ENCODE data around the gene SYT17. TPM values are rescaled to one million over a fixed set of nuclear protein-coding genes. Genes with fewer than 3 reads are reported as not detected.

The SYT17 gene
- total RNA-seq, 2 experiments from 2014 or later, result 6.2 to 10.3 TPM

GRCh38 chr16:19162085-19162484 lies 6.0 kb upstream of the SYT17 start:
- no TSS peak for BruUV-seq (replicated peaks)
- Histone ChIP-seq H3K4me3 (ENCODE audit: low read depth, low read length, poor library complexity, severe bottlenecking) (no peak overlapping the region), H3K4me1 (ENCODE audit: insufficient read depth, low read length, poor library complexity, severe bottlenecking) (no peaks in the 10 kb centered on the region), H3K79me2 (ENCODE audit: insufficient read depth, low read depth, low read length) (no peaks in the 10 kb centered on the region), H4K20me1 (ENCODE audit: insufficient read depth, low read length) (no peaks in the 10 kb centered on the region), H3K9me2 (ENCODE audit: insufficient read depth, low read length) (no peaks in the 10 kb centered on the region), H2AFZ (ENCODE audit: low read length) (no peak overlapping the region), H3K4me2 (ENCODE audit: low read length) (no peak overlapping the region), H3K27ac (ENCODE audit: low read depth, low read length, poor library complexity, severe bottlenecking) (no peak overlapping the region), H3K9me3 (ENCODE audit: low read length) (no peaks in the 10 kb centered on the region; the same call in 1 of the 2 replicates), H3K36me3 (ENCODE audit: insufficient read depth, low read length) (no peaks in the 10 kb centered on the region)
- ChIA-PET CTCF (ENCODE audit: unreplicated experiment) (no interaction called here), POLR2A (no interaction called here)
- intact Hi-C loops (cut with micrococcal nuclease; ENCODE audit: unreplicated experiment), result no loop called here
- TF ChIP-seq, protein P1, sequence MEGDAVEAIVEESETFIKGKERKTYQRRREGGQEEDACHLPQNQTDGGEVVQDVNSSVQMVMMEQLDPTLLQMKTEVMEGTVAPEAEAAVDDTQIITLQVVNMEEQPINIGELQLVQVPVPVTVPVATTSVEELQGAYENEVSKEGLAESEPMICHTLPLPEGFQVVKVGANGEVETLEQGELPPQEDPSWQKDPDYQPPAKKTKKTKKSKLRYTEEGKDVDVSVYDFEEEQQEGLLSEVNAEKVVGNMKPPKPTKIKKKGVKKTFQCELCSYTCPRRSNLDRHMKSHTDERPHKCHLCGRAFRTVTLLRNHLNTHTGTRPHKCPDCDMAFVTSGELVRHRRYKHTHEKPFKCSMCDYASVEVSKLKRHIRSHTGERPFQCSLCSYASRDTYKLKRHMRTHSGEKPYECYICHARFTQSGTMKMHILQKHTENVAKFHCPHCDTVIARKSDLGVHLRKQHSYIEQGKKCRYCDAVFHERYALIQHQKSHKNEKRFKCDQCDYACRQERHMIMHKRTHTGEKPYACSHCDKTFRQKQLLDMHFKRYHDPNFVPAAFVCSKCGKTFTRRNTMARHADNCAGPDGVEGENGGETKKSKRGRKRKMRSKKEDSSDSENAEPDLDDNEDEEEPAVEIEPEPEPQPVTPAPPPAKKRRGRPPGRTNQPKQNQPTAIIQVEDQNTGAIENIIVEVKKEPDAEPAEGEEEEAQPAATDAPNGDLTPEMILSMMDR (conservative IDR thresholded peaks at IDR 0.05; ENCODE audit: low read length), result no peak
- no peak for TF ChIP-seq EZH2phosphoT487 (IDR thresholded peaks at IDR 0.05; ENCODE audit: borderline replicate concordance, low read depth, low read length)
- DNase-seq (ENCODE audit: low spot score), result no peak

GRCh38 chr16:19163215-19163614 lies 4.8 kb upstream of the SYT17 start:
- TF ChIP-seq EZH2phosphoT487 (IDR thresholded peaks at IDR 0.05; ENCODE audit: borderline replicate concordance, low read depth, low read length), result no peak
- TF ChIP-seq, protein P1 (conservative IDR thresholded peaks at IDR 0.05; ENCODE audit: low read length), result no peak
- no peaks in the 10 kb centered on the region for H3K36me3 ChIP-seq (ENCODE audit: insufficient read depth, low read length)
- intact Hi-C loops (cut with micrococcal nuclease; ENCODE audit: unreplicated experiment), result no loop called here
- no peak overlapping the region for H2AFZ ChIP-seq (ENCODE audit: low read length)
- no TSS peak for BruUV-seq (replicated peaks)
- DNase-seq (ENCODE audit: low spot score), result no peak
- H3K27ac ChIP-seq (ENCODE audit: low read depth, low read length, poor library complexity, severe bottlenecking), result no peak overlapping the region
- no peaks in the 10 kb centered on the region; the same call in 1 of the 2 replicates for H3K9me3 ChIP-seq (ENCODE audit: low read length)
- H3K4me1 ChIP-seq (ENCODE audit: insufficient read depth, low read length, poor library complexity, severe bottlenecking), result no peaks in the 10 kb centered on the region
- no peak overlapping the region for H3K4me3 ChIP-seq (ENCODE audit: low read depth, low read length, poor library complexity, severe bottlenecking)
- CTCF ChIA-PET (ENCODE audit: unreplicated experiment), result no interaction called here
- H4K20me1 ChIP-seq (ENCODE audit: insufficient read depth, low read length), result no peaks in the 10 kb centered on the region
- POLR2A ChIA-PET, result interaction anchor here (0.6 kb wide), 1 partner anchor 58 kb away, joined by 3 read pairs; no protein-coding TSS in a partner anchor
- H3K79me2 ChIP-seq (ENCODE audit: insufficient read depth, low read depth, low read length), result no peaks in the 10 kb centered on the region
- no peak overlapping the region for H3K4me2 ChIP-seq (ENCODE audit: low read length)
- H3K9me2 ChIP-seq (ENCODE audit: insufficient read depth, low read length), result no peaks in the 10 kb centered on the region

GRCh38 chr16:19164285-19164684 lies 3.8 kb upstream of the SYT17 start:
- no peak for DNase-seq (ENCODE audit: low spot score)
- no peak for TF ChIP-seq EZH2phosphoT487 (IDR thresholded peaks at IDR 0.05; ENCODE audit: borderline replicate concordance, low read depth, low read length)
- TF ChIP-seq, protein P1 (conservative IDR thresholded peaks at IDR 0.05; ENCODE audit: low read length), result no peak
- no peaks in the 10 kb centered on the region for H4K20me1 ChIP-seq (ENCODE audit: insufficient read depth, low read length)
- H3K4me1 ChIP-seq (ENCODE audit: insufficient read depth, low read length, poor library complexity, severe bottlenecking), result no peaks in the 10 kb centered on the region
- ChIA-PET POLR2A (no interaction called here), CTCF (ENCODE audit: unreplicated experiment) (interaction anchor here (0.5 kb wide), 1 partner anchor 119 kb away, joined by 3 read pairs; no protein-coding TSS in a partner anchor)
- H3K4me3 ChIP-seq (ENCODE audit: low read depth, low read length, poor library complexity, severe bottlenecking), result no peak overlapping the region
- H2AFZ ChIP-seq (ENCODE audit: low read length), result no peak overlapping the region
- no peaks in the 10 kb centered on the region; the same call in 1 of the 2 replicates for H3K9me3 ChIP-seq (ENCODE audit: low read length)
- no peaks in the 10 kb centered on the region for H3K36me3 ChIP-seq (ENCODE audit: insufficient read depth, low read length)
- intact Hi-C loops (cut with micrococcal nuclease; ENCODE audit: unreplicated experiment), result no loop called here
- H3K4me2 ChIP-seq (ENCODE audit: low read length), result no peak overlapping the region
- no TSS peak for BruUV-seq (replicated peaks)
- H3K9me2 ChIP-seq (ENCODE audit: insufficient read depth, low read length), result no peaks in the 10 kb centered on the region
- no peak overlapping the region for H3K27ac ChIP-seq (ENCODE audit: low read depth, low read length, poor library complexity, severe bottlenecking)
- H3K79me2 ChIP-seq (ENCODE audit: insufficient read depth, low read depth, low read length), result no peaks in the 10 kb centered on the region
